ENCODE results near the gene MAX. TPM values are rescaled to one million over a fixed set of nuclear protein-coding genes. Genes with fewer than 3 reads are reported as not detected.

Gene MAX
- total and polyA plus RNA-seq, 11 donors, result 42.3 to 102 (median 74.4) TPM

DNA sequence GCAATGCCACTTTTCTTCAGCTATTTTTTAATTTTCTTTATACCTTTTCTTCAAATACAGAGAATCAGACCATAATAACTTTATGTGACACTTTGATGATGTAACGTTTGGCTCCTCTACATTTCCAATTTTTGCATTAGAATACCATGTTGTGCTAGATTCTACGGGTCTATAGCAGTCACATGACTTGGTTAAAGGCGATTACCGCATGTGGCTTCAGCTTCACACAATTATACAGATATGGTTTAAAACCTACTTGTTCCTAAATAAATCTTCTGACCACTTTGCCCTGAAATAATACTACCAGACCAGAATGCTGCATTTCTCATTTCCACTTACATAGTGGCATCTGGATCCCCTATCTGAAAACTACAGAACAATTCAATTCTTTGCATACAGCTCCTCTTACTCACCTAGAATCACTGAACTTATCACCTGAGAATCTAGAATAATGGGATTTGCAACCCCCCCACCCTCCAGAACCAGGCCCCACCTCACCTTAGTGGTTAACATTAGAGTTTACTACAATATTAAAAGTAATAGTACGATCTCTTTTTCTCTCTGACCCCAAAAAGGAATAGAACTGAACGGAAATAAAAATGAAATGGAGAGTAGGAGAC is 1.3 kb downstream of the MAX start:
- intact Hi-C loops (cut with DNase I), result loop anchor here in 4 of 10 donors (5.0 to 10.0 kb wide), 5 partner anchors 64 to 311 kb away; partner anchors contain the start of gene FUT8 (in 2 of the 4)
- DNase-seq, result no peak
- no peak for TF ChIP-seq POLR2A (IDR thresholded peaks at IDR 0.05)
- TF ChIP-seq, protein P1, sequence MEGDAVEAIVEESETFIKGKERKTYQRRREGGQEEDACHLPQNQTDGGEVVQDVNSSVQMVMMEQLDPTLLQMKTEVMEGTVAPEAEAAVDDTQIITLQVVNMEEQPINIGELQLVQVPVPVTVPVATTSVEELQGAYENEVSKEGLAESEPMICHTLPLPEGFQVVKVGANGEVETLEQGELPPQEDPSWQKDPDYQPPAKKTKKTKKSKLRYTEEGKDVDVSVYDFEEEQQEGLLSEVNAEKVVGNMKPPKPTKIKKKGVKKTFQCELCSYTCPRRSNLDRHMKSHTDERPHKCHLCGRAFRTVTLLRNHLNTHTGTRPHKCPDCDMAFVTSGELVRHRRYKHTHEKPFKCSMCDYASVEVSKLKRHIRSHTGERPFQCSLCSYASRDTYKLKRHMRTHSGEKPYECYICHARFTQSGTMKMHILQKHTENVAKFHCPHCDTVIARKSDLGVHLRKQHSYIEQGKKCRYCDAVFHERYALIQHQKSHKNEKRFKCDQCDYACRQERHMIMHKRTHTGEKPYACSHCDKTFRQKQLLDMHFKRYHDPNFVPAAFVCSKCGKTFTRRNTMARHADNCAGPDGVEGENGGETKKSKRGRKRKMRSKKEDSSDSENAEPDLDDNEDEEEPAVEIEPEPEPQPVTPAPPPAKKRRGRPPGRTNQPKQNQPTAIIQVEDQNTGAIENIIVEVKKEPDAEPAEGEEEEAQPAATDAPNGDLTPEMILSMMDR (IDR thresholded peaks at IDR 0.05), result no peak
- H3K4me3 ChIP-seq, result peak overlapping the region; percentile 67 to 99 (median 90)
- H3K9me3 ChIP-seq, result no peaks in the 10 kb centered on the region
- peak overlapping the region in 11 of 12 donors; percentile 77 to 97 (median 89) for H3K27ac ChIP-seq
- ATAC-seq, result no peak
- peaks cover 0 to 30% (median 12%) of the 10 kb centered on the region in 9 donors for H3K36me3 ChIP-seq
- peaks cover 14 to 62% (median 52%) of the 10 kb centered on the region in 12 donors for H3K4me1 ChIP-seq
- WGBS, 4 donors, result 18 to 23% (median 20%) methylated on average over 6 of the region's 6 CpGs
- no peaks in the 10 kb centered on the region for H3K27me3 ChIP-seq

DNA sequence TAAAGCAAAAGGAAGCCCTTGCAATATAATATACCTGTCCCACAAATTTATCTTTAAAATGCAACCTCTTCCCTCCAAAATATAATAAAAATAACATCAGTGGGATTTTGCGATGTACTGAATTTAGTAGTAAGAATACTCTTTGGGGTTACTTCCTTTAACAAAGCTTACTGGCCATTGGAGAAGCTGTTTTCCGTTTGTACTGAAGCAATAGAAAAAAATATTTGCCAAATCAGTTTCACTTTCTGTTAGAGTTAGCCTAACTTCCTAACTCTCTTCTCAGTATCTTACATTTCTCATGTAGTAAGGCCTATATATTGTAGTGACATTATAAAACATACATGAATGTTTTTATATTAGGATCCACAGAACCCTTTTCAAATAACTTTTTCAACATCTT is 3.7 kb downstream of the MAX start:
- H3K4me1 ChIP-seq, result peaks cover 19 to 87% (median 76%) of the 10 kb centered on the region in 12 donors
- intact Hi-C loops (cut with DNase I), result no loop called here
- no peaks in the 10 kb centered on the region for H3K9me3 ChIP-seq
- peaks cover 0 to 51% (median 18%) of the 10 kb centered on the region in 9 donors for H3K36me3 ChIP-seq
- no peak for ATAC-seq
- H3K27me3 ChIP-seq, result no peaks in the 10 kb centered on the region
- peak overlapping the region in 11 of 12 donors; percentile 25 to 79 (median 66) for H3K27ac ChIP-seq
- peak overlapping the region in 7 of 12 donors; percentile 4 to 96 (median 22) for H3K4me3 ChIP-seq
- no peak for DNase-seq
- TF ChIP-seq POLR2A (IDR thresholded peaks at IDR 0.05), result no peak
- TF ChIP-seq, protein P1 (IDR thresholded peaks at IDR 0.05), result no peak
- WGBS, 4 donors, result 17 to 25% (median 21%) methylated on average over 2 of the region's 2 CpGs

DNA sequence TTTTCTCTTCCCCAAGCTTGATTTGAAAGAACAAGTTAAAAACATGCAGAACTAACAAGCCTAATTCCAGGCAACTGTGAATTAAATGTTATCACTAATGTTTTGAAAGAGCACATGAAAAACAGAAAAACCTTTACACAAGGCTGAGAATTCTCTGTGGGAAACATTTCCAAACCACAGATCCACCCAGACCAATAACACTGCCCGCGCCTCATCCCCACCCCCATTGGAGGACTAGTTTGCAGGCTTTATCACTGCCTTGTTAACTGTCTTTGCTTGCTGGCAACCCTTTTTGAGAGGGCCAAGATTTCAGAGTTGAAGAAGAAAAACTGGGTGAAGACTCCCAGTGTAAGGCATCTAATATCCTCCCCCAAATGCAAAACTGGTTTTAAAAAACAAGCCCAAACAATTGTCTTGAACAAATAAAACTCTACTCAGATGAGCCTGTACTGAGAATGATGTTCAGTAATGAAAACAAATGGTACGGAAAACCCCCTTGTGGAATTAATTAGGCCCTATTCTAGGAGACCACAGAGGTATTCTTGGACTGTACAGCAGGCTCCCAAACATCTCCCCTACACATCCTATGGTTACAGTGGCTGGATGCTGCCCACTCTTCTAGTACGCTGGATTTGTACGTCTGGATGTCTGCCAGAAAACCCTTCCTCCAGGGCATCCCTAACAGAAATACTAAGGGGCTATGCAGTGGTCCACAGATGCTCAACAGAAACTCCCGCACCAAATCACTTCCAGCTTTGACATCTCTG is 5.8 kb downstream of the MAX start:
- no peak for DNase-seq
- ATAC-seq, result no peak
- peaks cover 0 to 72% (median 39%) of the 10 kb centered on the region in 9 donors for H3K36me3 ChIP-seq
- TF ChIP-seq, protein P1 (IDR thresholded peaks at IDR 0.05), result no peak
- H3K27ac ChIP-seq, result peak overlapping the region; percentile 14 to 75 (median 66)
- WGBS, 4 donors, result 45 to 65% (median 48%) methylated on average over 6 of the region's 6 CpGs
- intact Hi-C loops (cut with DNase I), result no loop called here
- H3K27me3 ChIP-seq, result no peaks in the 10 kb centered on the region
- H3K9me3 ChIP-seq, result no peaks in the 10 kb centered on the region
- H3K4me1 ChIP-seq, result peaks cover 19 to 99% (median 91%) of the 10 kb centered on the region in 12 donors
- no peak overlapping the region for H3K4me3 ChIP-seq

DNA sequence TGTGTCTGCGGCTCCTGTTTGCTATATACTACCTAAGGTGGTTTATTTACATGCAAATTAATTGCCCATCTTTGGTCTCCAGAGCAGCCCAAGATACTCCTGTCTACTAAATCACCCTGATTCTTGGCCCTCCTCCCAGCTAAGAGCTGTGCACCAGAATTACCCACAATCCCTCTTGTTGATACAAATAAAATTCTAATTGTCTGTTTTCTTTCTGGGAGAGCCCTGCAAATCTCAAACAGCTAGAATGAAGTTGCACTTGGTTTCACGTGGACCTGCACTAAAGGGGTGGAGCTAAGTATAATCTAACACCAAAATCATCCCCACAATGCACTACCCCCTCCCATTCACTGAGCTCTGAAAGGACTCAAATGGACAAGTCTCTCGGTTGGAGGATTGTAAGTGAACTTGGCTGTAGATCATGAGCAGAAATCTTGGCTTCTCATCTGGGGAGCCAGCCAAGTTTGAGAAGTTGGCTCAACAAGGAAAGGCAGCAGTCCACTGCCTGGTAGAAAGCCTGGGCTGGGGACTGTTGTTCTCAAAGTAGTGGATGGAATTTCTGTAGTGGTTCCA is 6.6 kb downstream of the MAX start:
- intact Hi-C loops (cut with DNase I), result no loop called here
- peak in 4 of 5 donors; percentile 66 to 74 (median 69) for DNase-seq
- no peaks in the 10 kb centered on the region for H3K27me3 ChIP-seq
- H3K9me3 ChIP-seq, result no peaks in the 10 kb centered on the region
- no peak for TF ChIP-seq POLR2A (IDR thresholded peaks at IDR 0.05)
- TF ChIP-seq, protein P1 (IDR thresholded peaks at IDR 0.05), result no peak
- peak; percentile 78 to 86 (median 82) for ATAC-seq
- no peak overlapping the region for H3K4me3 ChIP-seq
- peak overlapping the region; percentile 14 to 75 (median 66) for H3K27ac ChIP-seq
- WGBS, 4 donors, result 20 to 26% (median 25%) methylated on average over 3 of the region's 3 CpGs
- peaks cover 0 to 80% (median 46%) of the 10 kb centered on the region in 9 donors for H3K36me3 ChIP-seq
- peaks cover 16 to 100% (median 93%) of the 10 kb centered on the region in 12 donors for H3K4me1 ChIP-seq
